ENCODE measurements around the gene URAD.

DNA sequence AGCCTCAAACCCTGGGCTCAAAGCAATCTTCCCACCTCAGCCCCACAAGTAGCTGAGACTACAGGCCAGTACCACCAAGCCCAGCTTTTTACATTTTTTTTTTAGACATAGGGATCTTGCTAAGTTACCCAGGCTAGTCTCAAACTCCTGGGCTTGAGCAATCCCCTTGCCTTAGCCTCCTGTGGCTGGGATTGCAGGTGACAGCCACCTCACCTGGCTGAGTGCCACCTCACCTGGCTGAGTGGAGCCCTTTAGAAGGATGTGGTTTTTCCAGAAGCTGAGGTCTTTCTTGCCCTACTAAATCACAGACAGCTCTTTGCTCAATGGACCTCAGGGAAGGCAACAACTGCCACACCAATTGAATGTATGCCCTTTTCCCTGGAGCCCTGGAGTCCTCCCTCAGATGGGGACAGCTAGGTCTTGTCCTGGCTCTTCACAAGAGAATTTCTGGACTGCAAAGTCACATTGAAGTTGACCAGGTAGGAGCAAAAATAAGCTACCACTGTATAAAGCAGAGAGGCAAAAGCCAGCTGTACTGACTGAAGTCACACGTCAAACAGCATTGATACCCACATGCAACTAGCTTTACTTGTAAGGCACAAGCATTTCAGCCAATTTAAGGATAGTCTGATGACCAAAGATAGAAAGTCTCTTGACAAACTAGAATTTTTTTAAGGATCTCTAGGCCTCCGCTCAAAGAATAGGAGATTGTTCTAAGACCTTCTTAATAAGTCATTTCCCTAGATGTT is 54.7 kb downstream of the URAD start:
- no peak for TF ChIP-seq POLR2AphosphoS5 (IDR thresholded peaks at IDR 0.05)
- TF ChIP-seq, protein P1, sequence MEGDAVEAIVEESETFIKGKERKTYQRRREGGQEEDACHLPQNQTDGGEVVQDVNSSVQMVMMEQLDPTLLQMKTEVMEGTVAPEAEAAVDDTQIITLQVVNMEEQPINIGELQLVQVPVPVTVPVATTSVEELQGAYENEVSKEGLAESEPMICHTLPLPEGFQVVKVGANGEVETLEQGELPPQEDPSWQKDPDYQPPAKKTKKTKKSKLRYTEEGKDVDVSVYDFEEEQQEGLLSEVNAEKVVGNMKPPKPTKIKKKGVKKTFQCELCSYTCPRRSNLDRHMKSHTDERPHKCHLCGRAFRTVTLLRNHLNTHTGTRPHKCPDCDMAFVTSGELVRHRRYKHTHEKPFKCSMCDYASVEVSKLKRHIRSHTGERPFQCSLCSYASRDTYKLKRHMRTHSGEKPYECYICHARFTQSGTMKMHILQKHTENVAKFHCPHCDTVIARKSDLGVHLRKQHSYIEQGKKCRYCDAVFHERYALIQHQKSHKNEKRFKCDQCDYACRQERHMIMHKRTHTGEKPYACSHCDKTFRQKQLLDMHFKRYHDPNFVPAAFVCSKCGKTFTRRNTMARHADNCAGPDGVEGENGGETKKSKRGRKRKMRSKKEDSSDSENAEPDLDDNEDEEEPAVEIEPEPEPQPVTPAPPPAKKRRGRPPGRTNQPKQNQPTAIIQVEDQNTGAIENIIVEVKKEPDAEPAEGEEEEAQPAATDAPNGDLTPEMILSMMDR (IDR thresholded peaks at IDR 0.05) = no peak
